Liver (tissue), 9 donors: Measurements from ENCODE around the gene ITLN2. TPM values are rescaled to one million over a fixed set of nuclear protein-coding genes. Genes with fewer than 3 reads are reported as not detected.

ENCODE experiments used
- DNase-seq: peaks from one replicate; pipeline ENCODE4 v3.0.0-alpha.2; 2017; ENCODE audit warnings: low spot score
- H3K27ac ChIP-seq, 2 donors: one replicate each; pipeline ENCODE4 v1.7.0; 2013; ENCODE audit warnings: inconsistent platforms in 2 of 2, low read length in 2 of 2, control low read depth in 1 of 2, low read depth in 1 of 2, mild to moderate bottlenecking in 1 of 2
- H3K27me3 ChIP-seq, 4 donors: one replicate each; pipeline versions ENCODE4 v1.6.1 to v1.7.0; 2013; ENCODE audit warnings: low read length in 3 of 4, inconsistent platforms in 1 of 4, mild to moderate bottlenecking in 1 of 4, moderate library complexity in 1 of 4; ENCODE audit not compliant: control insufficient read depth in 4 of 4, insufficient read depth in 4 of 4
- H3K36me3 ChIP-seq, 4 donors: one replicate each; pipeline versions ENCODE4 v1.6.1 to v1.7.0; 2013; ENCODE audit warnings: low read length in 3 of 4, mild to moderate bottlenecking in 3 of 4, low read depth in 1 of 4, moderate library complexity in 1 of 4; ENCODE audit not compliant: control insufficient read depth in 4 of 4, insufficient read depth in 3 of 4
- H3K4me1 ChIP-seq, 4 donors: one replicate each; pipeline versions ENCODE4 v1.6.1 to v1.7.0; 2013; ENCODE audit warnings: low read length in 3 of 4, mild to moderate bottlenecking in 3 of 4, moderate library complexity in 1 of 4; ENCODE audit not compliant: control insufficient read depth in 4 of 4, insufficient read depth in 4 of 4
- H3K4me3 ChIP-seq, 3 donors: one replicate each; pipeline versions ENCODE4 v1.6.1 to v1.7.0; 2013; ENCODE audit warnings: low read length in 3 of 3, control low read depth in 1 of 3, low read depth in 1 of 3, mild to moderate bottlenecking in 1 of 3
- H3K9ac ChIP-seq, 2 donors: one replicate each; pipeline ENCODE4 v1.7.0; 2013; ENCODE audit warnings: low read length in 2 of 2, mild to moderate bottlenecking in 2 of 2, moderate library complexity in 2 of 2, control low read depth in 1 of 2, low read depth in 1 of 2
- H3K9me3 ChIP-seq, 4 donors: one replicate each; pipeline versions ENCODE4 v1.6.1 to v1.7.0; 2013; ENCODE audit warnings: low read length in 3 of 4; ENCODE audit not compliant: control insufficient read depth in 4 of 4
- ATF3 ChIP-seq: IDR thresholded peaks from 2 replicates; pipeline ENCODE4 v1.6.1; 2016; ENCODE audit warnings: antibody characterized with exemption
- EGR1 ChIP-seq, 2 donors: IDR thresholded peaks; 2 replicates each; pipeline ENCODE4 v1.6.1; 2016 to 2018; ENCODE audit warnings: antibody characterized with exemption in 2 of 2, low read depth in 2 of 2
- FOXA1 ChIP-seq: IDR thresholded peaks from 2 replicates; pipeline ENCODE4 v1.6.1; 2016; ENCODE audit warnings: antibody characterized with exemption
- FOXA2 ChIP-seq: IDR thresholded peaks from 2 replicates; pipeline ENCODE4 v1.6.1; 2016; ENCODE audit warnings: antibody characterized with exemption
- GABPA ChIP-seq, 2 donors: IDR thresholded peaks in 1 of 2; conservative IDR thresholded peaks in 1 of 2; 2 replicates each; pipeline ENCODE4 v1.6.1; 2016; ENCODE audit warnings: antibody characterized with exemption in 2 of 2, mild to moderate bottlenecking in 1 of 2, moderate library complexity in 1 of 2
- HNF4A ChIP-seq, 2 donors: conservative IDR thresholded peaks; 2 replicates each; pipeline ENCODE4 v1.6.1; 2016; ENCODE audit warnings: antibody characterized with exemption in 2 of 2, mild to moderate bottlenecking in 2 of 2
- HNF4G ChIP-seq: IDR thresholded peaks from 2 replicates; pipeline ENCODE4 v1.6.1; 2016; ENCODE audit warnings: antibody characterized with exemption
- JUND ChIP-seq, 2 donors: IDR thresholded peaks; 2 replicates each; pipeline ENCODE4 v1.6.1; 2016; ENCODE audit warnings: antibody characterized with exemption in 2 of 2
- MAX ChIP-seq: IDR thresholded peaks from 2 replicates; pipeline ENCODE4 v1.6.1; 2016; ENCODE audit warnings: antibody characterized with exemption
- NR2F2 ChIP-seq: IDR thresholded peaks from 2 replicates; pipeline ENCODE4 v1.6.1; 2016; ENCODE audit warnings: antibody characterized with exemption
- RAD21 ChIP-seq, 2 donors: IDR thresholded peaks; 2 replicates each; pipeline ENCODE4 v1.6.1; 2016; ENCODE audit warnings: antibody characterized with exemption in 2 of 2, mild to moderate bottlenecking in 2 of 2
- REST ChIP-seq: IDR thresholded peaks from 2 replicates; pipeline ENCODE4 v1.6.1; 2016; ENCODE audit warnings: antibody characterized with exemption, mild to moderate bottlenecking
- RXRA ChIP-seq, 2 donors: IDR thresholded peaks; 2 replicates each; pipeline ENCODE4 v1.6.1; 2017 to 2018; ENCODE audit warnings: antibody characterized with exemption in 2 of 2, mild to moderate bottlenecking in 1 of 2
- SP1 ChIP-seq: IDR thresholded peaks from 2 replicates; pipeline ENCODE4 v1.6.1; 2018; ENCODE audit warnings: antibody characterized with exemption, mild to moderate bottlenecking
- TAF1 ChIP-seq: conservative IDR thresholded peaks from 2 replicates; pipeline ENCODE4 v1.6.1; 2016; ENCODE audit warnings: antibody characterized with exemption, mild to moderate bottlenecking
- YY1 ChIP-seq: IDR thresholded peaks from 2 replicates; pipeline ENCODE4 v1.6.1; 2016; ENCODE audit warnings: antibody characterized with exemption, mild to moderate bottlenecking
- ZBTB33 ChIP-seq: IDR thresholded peaks from 2 replicates; pipeline ENCODE4 v1.6.1; 2016; ENCODE audit warnings: antibody characterized with exemption
- WGBS: extraction: QIAGEN DNeasy Blood & Tissue Kit; methylation state at CpG from one replicate; pipeline ENCODE4 v1.1.7; 2013; 5-methylcytosine and 5-hydroxymethylcytosine counted together
- polyA plus RNA-seq, 2 donors: library from polyadenylated mRNA; stranded (reverse) in 1 of 2; unstranded in 1 of 2; fragments of 200-250 nt in 1 of 2; fragments of >200 nt in 1 of 2; fragmentation: Nextera tagmentation in 1 of 2; extraction: Ambion mirVana in 1 of 2; gene quantifications; one replicate each; pipeline versions ENCODE4 v1.2.1 to v1.2.3, GENCODE V29; 2013 to 2015
- total RNA-seq, 2 donors: library from RNA; depleted of rRNA; stranded (reverse); fragments of >200 nt; gene quantifications; one replicate each; pipeline ENCODE4 v1.2.3, GENCODE V29; 2014
- TF ChIP-seq, protein P1 (sequence below): fragments of 150-350 bp; IDR thresholded peaks from 2 replicates; pipeline ENCODE4 v1.5.1; 2017; ENCODE audit warnings: improper control_type of control experiment, low read depth, low read length; ENCODE audit not compliant: missing input control
- donor health status: healthy.
- donor health status: healthy.
- donor health status: healthy.
- donor health status: healthy.
- donor health status: healthy.

ITLN2 gene
- total and polyA plus RNA-seq, 4 donors = 0.12 to 0.50 TPM; not detected in 2

DNA sequence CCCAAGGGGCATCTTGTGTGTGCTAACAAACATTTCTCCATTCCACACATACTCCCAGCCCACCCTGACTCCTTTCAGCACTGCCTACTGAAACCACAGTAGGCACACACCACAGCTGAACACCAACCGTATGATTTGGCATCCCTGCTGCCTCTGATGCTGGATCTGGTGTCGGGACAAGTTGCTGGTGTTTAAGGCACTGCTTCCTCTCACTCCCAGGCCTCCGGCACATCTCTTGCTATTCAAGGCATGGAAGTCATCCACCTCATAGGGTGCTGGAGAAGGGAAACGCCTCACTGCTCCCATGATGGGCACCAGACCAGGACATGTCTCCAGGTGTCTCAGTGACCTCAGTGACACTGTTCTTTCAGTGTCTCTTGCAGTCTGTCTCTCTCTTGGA is 2.4 kb upstream of the ITLN2 start:
- H3K36me3 ChIP-seq = no peaks in the 10 kb centered on the region
- WGBS = 75% methylated on average over 4 of the region's 4 CpGs
- DNase-seq = no peak
- H3K27ac ChIP-seq = no peak overlapping the region
- H3K4me3 ChIP-seq = no peak overlapping the region
- no peak overlapping the region for H3K9ac ChIP-seq
- TF ChIP-seq ZBTB33 (no peak), RXRA (IDR thresholded peaks at IDR 0.05) (no peak), REST (no peak)
- H3K27me3 ChIP-seq = no peaks in the 10 kb centered on the region
- H3K9me3 ChIP-seq = no peaks in the 10 kb centered on the region
- peaks cover 0 to 10% (median 5%) of the 10 kb centered on the region in 4 donors for H3K4me1 ChIP-seq

GRCh38 chr1:160953030-160953429 is 1.6 kb downstream of the ITLN2 start:
- no peak for TF ChIP-seq SP1
- TF ChIP-seq, protein P1, sequence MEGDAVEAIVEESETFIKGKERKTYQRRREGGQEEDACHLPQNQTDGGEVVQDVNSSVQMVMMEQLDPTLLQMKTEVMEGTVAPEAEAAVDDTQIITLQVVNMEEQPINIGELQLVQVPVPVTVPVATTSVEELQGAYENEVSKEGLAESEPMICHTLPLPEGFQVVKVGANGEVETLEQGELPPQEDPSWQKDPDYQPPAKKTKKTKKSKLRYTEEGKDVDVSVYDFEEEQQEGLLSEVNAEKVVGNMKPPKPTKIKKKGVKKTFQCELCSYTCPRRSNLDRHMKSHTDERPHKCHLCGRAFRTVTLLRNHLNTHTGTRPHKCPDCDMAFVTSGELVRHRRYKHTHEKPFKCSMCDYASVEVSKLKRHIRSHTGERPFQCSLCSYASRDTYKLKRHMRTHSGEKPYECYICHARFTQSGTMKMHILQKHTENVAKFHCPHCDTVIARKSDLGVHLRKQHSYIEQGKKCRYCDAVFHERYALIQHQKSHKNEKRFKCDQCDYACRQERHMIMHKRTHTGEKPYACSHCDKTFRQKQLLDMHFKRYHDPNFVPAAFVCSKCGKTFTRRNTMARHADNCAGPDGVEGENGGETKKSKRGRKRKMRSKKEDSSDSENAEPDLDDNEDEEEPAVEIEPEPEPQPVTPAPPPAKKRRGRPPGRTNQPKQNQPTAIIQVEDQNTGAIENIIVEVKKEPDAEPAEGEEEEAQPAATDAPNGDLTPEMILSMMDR = no peak
- no peak for TF ChIP-seq MAX
- TF ChIP-seq HNF4G = no peak
- TF ChIP-seq RXRA (IDR thresholded peaks at IDR 0.05) = no peak
- TF ChIP-seq RAD21 (IDR thresholded peaks at IDR 0.05) = no peak
- no peak for TF ChIP-seq HNF4A (conservative IDR thresholded peaks at IDR 0.05)
- no peak for TF ChIP-seq ATF3
- TF ChIP-seq FOXA1 = no peak
- TF ChIP-seq REST = no peak
- TF ChIP-seq EGR1 (IDR thresholded peaks at IDR 0.05; ENCODE audit: low read depth in 2 of 2) = no peak
- no peak for TF ChIP-seq YY1
- TF ChIP-seq GABPA (IDR thresholded peaks at IDR 0.05 in 1 of 2, conservative IDR thresholded peaks at IDR 0.05 in 1 of 2) = no peak
- TF ChIP-seq FOXA2 = no peak
- TF ChIP-seq TAF1 = no peak
- TF ChIP-seq ZBTB33 = no peak
- no peak for TF ChIP-seq JUND (IDR thresholded peaks at IDR 0.05)
- TF ChIP-seq NR2F2 = no peak
- no peak for DNase-seq

More at GRCh38 chr1:160953030-160953429, 1.6 kb downstream of the ITLN2 start:
- Histone ChIP-seq H3K4me3 (no peak overlapping the region), H3K9ac (no peak overlapping the region), H3K27me3 (no peaks in the 10 kb centered on the region), H3K9me3 (no peaks in the 10 kb centered on the region), H3K4me1 (no peaks in the 10 kb centered on the region), H3K36me3 (no peaks in the 10 kb centered on the region), H3K27ac (no peak overlapping the region)
- WGBS = 80% methylated on average over 3 of the region's 3 CpGs
